ENCODE measurements around the gene LRRC25.
A peak's percentile ranks its signal among the peaks of the same experiment; 100 is the strongest.

The LRRC25 gene

DNA sequence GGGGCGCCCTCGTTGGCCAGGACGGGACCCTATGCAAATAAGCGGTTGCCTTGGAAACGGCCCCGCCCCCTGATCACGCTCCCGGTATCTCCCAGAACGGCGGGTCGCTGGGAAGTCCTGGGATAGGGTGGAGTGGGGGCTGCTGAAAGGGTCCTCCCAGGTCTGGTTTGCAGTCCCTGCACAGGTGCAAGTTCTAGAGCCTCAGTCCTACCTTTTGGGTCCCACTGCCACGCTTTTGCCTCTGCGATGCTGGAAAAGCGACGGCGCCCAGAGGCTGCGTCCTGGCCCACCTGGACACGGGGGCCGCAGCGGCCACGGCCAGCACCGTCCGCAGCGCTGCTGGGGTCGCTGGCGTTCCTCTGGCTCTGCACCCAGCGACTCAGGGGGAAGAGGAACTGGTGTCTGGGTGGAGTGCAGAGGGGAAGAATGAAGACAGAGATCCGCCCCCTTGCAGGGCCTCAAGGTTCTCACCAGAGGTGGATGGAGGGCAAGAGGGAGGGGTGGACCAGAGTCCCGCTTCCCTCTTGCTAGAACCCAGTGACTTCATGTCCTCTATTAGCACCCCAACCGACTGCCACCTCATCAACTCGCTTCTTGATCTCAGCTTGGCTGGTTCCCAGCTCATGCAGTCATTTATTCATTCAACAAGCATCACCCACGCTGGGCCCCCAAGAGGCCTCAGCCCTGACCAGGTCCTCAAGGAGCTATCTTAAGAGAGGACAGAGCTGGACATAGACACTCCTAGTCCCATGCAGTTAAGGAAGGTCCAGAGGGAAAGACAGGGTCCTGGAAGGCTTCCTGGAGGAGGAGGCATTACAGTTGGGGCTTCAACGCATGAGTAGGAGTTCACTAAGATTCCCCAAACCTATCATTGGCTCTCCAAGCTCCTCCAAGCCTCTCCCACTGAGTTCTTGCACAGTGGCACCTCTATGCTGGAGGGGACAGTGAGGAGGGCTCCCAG lies at the start of gene LRRC25:
LRRC25 (minus strand) TSS at position 381 of the 961 bp plus-strand sequence. CDS start 659 bp downstream, outside the sequence.
- DNase-seq, result no peak

DNA sequence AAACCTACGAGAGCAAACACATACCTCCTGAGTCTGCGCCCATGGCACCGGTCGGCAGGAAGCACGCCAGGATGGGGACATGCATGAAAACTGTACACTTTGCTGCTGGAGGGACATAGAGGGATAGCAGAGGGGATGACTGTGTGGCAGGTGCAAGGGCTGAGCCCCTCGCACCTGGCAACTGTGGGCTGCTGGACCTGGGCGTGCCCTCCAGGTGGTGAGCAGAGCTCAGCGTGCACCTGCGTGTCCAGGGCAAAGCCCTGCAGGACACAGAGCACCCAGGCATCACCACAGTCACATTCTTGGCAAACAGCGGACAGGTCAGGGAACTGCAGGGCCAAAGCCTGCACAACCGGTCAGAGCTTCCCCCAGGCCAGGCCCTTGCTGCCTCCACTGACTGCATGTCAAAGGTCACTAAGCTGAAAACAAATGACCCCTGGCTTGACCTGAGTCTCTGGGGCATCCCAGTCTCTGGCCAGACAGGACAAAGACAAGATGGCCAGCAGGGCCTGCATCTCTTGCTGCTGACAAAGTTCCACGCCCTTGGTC lies 49.5 kb upstream of the LRRC25 start:
- no peak for DNase-seq

DNA sequence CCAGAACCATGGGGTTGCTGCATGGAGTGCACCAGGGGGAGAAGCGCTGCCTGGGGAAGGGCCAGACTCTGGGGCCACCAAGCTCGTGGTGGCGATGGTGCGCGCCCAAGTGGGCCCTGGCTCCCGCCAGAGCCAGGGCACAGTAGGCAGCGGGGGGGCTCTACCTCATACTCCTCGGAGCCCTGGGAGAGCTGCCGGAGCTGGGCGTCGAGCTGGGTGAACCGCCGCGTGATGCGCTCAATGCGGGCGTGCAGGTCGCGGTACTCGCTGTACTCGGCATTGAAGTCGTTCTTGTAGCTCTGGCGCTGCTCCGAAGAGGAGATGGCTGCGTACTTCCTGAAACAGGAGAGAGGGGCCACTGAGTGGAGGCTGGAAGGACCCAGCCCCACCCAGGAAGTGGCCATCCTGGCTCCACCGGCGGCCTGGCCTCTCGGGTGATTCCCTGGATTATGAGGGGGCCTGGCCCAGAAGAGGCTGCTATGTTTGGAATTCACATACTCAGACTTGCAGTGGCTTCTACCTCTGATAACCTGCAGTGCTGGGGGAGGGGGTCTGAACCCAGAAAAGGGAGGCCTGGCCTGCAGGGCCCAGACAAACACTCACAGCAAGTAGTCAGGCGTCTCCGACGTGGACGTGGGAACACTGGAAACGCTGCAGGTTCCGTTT lies 48.9 kb upstream of the LRRC25 start:
- no peak for DNase-seq

DNA sequence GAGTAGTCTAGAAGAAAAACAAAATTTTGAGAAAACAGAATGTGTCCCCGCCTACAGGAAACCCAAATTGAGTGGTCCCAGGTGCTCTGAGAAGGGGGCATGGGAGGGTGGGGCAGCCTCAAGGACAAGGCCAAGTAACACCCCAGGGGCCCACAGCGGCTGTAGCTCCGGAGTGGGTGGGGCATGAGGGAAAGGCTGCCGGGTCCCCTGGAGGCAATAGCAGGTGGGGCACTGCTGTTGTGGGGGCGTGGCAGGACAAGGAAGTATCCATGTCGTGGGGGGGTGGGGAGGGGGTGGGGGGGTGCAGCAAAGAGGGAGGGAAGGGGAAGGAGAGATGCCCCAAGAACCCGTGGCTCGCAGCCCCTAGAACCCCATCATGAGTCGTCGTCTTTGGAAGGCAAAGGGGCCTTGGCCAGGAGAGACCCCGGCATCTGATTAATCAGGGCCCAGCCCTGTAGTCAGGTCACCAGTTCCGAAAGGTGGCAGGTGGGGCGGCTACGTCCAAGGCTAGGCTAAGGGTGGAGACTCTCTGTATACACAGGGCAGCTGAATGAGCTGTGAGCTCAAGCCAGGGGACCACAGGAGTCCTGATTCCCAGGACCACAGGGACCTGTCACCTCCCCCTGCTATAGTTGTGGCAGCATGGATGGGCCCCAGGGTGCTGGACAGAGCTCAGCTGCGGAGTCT lies 48.0 kb upstream of the LRRC25 start:
- DNase-seq, result no peak

DNA sequence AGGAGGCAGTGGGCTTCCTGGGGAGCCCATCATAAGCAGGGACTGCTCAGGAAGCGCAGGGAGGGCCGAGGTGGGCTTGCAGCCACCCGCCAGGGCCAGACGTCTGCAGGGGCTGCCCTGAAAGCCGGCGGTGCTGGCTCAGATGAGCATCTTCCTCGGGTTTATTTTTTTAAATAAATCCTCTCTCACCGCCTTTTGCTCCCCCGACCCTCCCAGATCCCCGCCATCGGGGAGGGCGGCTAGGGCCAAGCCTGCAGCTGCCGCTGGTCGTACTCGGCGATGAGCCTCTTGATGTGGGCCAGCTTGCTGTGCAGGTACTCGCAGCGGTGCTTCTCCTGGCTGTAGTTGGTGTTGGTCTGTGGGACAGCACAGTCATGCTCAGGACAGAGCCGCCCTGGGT lies 47.1 kb upstream of the LRRC25 start:
- DNase-seq, result no peak

DNA sequence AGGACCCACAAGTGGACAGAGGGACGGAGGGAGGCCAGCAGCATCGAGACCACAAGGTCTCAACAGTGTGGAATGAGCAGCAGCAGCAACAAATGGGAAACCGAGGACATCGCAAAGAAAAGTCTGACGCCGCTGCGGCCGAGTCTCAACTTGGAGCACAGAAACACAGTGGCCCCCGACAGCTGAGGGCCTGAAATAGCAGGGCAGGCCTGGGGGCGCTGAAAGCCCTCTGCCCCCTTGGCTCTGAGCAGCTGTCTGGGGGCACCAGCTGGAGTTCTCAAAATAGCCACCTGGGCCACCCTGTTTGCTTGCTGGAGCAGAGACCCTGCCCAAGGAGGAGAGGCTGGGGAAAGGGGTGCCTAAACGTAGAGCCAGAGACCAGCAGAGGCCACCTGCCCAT lies 46.4 kb upstream of the LRRC25 start:
- DNase-seq, result no peak

DNA sequence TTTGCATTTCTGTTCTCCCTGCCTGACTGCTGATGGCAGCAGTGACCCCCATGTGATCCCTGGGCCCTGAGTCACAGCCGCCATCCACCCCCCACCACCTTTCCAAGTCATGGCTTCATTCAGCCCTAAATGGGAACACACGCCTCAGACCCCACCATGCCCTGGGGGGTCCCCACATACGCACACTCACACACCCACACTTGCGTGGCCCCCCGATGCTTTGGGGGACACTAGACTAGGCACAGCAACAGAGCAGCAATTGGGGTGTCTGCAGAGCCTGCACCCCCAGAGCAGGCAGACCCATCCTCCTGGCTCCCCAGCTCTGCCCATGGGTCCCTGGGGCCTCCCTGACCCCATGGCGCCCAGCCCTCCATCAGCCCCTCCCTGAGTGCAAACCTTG lies 46.0 kb upstream of the LRRC25 start:
- DNase-seq, result no peak

DNA sequence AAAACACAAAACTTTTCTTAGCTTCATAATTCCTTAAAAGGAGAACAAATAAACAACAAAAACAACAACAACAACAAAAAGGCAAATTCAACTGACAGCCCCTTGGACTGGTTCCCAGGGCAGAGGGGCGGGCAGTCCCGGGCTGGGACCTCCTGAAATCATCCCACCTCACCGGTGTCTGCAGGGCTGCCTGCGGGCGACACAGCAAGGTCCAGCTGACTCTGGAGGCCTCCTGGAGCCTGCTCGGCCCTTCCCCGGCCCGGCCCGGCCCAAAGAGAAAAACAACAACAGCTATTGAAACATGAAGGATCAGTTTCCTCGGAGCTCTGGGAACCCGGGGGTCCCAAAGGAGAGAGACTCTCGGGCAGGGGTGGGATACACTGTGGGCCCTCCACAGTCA lies 45.5 kb upstream of the LRRC25 start:
- DNase-seq, result no peak

DNA sequence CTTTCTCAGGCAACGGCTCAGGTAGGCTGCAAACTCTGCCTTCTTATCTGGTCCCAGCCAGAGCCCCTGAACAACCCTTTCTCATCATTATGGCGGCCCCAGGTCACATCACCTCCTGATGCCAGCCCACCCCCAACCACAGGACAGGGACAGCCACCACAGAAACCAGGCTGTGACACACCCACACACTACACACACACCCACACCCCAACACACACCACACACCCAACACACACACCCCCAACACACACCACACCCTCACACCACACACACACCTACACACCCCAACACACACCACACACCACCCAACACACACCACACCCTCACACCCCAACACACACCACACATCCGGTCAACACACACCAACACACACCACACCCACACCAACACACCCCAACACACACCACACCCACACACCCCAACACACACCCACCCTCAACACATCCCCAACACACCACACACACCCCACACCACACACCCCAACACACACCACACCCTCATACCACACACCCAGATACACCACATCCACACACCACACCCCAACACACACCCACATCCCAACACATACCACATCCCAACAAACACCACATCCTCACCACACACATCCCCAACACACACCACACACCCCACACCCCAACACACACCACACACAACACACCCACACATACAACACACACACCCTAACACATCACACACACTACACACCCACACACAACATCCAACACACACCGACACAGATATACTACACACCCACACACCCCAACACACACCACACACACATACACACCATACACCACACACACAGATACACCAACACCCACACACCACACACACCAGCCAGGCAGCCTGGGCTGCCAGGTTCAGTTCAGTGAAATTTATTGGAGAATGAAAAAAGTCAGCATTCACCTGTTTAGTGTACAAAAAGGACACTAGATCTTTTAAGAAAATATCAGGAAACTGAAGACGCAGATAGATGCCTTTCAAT lies 44.7 kb upstream of the LRRC25 start:
- DNase-seq, result no peak

DNA sequence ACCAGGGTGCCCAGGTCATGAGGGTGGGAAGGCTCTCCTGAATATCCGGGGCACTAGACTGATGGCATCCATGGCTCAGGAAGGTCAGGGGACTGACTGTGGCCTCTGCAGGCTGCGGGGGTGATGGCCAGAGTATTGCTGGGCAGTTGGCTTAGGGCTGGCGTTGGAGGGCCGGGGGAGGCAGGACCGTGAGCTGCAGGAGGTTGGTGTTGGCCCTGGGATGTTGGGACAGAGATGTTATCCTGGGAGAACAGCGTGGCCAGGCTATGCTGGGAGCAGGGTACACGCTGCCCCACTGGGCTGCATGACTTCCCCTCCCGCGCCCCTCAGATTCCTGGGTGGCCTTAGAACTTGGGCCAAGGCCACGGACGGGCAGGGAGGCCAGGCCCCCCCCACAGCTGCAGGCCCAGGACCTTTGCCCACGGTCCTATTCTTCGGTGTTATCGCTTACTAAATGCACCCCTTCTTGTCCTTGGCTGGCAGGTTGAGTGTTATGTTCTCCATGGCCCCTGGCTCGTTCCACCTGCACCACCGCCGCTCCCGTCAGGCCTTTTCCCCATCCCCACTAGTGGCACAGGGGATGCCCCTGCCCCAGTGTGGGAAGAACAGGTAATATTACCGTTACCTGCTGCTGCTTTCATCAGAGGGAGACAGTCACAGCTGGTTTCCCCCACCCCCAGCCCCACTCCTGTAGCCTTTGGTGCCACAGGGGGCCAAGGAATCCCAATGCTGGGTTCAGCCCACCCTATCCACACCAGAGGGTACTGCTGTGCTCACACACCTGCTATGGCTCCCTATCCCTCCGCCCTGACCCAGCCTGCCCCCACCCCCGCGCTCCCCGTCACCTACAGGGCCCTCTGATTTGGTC lies 43.7 kb upstream of the LRRC25 start:
- DNase-seq, result no peak

DNA sequence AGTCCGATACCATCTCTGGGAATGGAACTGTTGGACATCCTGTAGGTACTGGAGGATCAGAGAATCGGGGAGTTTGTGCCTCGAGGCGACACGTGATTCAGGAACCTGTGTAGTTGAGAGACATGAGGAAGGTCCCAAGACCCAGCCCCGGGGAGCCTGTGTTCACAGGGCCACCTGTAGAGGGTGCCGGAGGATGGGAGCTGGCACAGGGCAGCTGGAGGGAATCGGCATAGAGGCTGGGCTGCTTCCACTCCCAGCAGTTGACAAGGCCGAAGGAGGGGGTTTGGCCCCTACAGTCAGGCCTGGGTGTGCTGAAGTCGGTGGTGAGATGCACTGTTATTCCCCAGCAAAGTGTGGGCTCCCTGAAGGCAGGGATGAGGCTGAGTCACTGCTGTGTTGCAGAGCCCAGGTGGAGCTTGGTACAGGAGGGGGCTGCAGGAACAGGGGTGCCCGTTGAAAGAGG lies 43.0 kb upstream of the LRRC25 start:
- no peak for DNase-seq

DNA sequence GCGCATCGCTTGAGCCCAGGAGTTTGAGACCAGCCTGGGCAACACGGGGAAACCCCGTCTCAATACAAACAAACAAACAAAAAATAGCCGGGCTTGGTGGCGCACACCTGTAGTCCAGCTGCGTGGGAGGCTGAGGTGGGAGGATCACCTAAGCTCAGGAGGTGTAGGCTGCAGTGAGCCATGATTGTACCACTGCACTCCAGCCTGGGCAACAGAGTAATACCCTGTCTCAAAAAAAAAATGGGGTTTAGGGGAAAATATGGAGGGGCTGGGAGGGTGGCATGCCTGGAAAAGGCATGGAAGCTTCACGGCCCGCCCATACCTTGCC lies 42.5 kb upstream of the LRRC25 start:
- DNase-seq, result no peak

DNA sequence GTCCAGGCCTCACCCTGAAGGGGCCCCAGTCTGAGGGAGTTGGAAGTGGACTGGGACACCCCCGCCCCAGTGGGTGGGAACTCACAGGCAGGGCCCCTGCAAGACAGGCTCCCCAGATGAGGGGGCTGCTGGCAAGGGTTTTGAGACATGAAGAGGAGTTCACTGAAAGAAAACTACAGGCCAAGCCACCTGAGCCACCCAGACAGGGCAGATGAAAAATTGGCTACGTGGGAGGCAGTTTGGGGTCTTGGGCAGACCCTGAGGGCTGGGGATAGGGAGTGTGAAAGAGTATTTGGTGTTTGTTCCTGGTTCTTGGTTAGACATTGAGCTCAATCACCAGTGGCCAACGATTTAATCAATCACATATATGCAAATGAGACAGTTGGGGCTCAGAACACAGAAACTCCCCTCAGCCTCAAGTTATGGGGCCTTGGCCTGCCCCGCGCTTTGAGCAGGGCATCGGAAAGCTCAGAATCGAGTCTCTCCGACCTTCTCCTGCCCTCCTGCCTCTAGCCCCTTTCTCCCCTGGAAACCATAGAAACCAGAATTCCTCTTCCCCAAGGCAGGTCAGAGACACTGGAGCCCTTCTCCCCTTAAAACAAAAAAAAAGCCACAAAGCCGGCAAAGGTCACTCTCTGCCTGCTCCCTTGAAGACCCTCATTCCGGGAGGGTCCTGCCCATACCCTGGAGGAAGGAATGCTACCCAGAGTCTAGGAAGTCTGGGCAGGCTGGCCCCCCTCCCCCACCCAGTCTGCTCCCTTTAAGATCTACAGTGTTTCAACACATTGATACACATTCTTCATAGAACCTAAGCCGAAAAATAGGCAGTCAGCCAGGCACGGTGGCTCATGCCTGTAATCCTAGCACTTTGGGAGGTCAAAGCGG lies 41.8 kb upstream of the LRRC25 start:
- DNase-seq, result no peak

DNA sequence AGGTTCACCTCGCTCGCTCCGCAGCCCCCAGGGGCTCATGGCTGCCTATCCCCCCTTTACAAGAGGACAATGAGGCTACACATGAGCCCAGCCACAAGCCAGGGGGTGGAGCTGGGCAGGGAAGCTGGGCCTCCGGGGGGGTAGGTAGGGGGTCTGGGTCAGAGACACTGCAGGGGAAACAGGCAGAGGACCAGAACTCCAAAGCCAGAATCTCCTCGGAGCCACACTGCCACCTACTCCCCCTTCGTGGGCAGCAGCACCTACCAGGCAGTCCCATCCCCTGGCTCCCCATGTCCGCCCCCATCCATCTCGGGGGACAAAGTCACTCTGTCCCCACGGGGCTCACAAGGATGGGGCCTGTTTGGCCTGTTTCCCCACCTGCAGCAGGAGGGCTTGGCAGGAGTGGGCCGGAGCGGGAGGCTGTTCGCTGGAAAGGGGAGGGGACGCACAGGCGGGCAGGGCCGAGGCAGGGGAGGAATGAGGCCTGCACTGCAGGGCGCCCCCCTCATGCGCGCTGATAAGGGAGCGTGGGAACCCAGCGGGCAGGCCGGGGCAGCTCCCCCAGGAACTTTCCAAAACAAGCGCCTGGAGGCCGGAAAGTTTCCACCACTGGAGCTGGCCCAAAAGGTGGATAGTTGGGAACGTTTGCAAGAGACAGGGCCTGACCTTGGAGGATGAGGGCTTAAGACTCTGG lies 41.1 kb upstream of the LRRC25 start:
- no peak for DNase-seq

DNA sequence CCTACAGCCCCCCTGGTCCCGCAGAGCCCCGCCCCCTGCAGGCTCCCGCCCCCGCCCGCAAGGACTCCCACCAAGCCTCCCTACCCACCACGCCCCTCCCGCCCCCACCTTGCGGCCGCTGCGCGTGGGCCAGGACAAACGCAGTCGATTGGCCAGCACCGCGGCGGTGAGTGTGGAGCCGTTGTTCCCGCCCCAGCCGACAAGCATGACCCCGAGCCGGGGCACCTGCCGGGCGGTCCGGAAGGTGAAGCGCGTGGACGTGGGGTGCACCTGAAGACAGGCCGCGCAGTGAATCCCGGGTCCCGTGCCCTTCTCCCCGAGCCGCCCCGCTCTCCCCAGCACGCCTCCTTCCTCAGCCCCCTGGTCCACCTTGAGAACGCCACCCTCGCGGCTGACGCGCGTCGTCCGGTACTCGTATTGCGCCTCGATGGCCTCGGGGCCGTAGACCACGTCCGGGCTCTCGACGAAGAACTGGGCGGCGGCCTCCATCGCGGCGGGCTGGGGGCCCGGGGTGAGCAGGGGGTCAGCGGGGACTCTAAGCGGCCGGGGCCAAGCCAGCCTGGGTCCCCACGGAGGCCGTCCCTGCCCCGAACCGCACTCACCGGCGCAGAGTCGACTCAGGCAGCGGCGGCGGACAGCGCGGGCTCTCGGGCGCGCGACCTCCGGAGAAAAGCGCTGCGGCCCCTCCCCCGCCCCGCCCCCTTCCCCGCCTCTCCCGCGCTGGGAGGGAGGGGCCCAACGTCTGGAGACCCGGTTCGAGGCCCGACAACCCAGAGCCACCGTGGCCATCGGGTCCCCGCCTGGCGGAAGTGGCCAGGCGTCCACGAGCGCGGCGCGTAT lies 40.3 kb upstream of the LRRC25 start, which contains the start of gene ISYNA1:
ISYNA1 (minus strand) TSS at position 643 of the 840 bp plus-strand sequence; CDS start at position 489, 154 bp downstream.
- DNase-seq, result peak; percentile 50

DNA sequence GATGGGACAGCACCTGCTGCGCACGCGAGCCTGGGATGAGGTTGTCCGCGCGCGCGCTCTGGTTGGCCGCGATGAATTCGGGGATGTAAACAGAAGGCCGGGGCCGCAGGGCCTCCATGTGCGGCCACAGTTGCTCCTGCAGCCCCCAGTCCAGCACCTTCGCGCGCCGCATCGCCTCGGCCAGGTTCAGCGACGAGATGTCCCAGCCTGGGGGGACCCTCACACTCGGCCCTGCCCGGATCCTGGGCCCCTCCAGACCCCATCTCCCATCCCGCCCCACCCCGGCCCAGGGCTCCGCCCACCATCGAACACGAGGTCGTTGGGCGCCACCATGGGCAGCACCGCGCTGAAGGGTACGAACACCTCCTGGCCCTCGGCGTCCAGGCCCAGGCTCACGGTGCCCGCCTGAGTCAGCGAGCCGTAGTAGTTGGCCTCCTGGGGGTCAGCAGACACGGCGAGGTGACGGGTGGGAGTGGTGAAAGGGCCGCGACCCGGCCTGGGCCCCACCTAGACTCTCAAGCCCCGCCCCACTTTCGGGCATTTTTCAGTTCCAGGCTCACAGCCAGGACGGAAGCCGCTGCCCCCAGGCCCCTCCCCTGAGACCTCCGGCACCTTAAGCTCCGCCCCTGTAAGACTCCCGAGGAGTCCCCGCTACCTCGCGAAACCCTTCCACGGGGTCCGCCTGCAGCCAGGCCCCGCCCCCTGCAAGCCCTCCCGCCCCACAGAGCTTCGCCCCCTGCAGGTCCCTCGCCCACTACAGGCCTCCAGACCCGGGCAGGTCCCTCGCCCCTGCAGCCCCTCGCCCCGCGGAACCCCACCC lies 39.5 kb upstream of the LRRC25 start:
- peak; percentile 61 for DNase-seq

Measured in stimulated activated CD4-positive, alpha-beta T cell treated with anti-CD3 and anti-CD28 coated beads, Interleukin-12 subunit alpha, Interleukin-12 subunit beta, amount 100 ng/mL, for 4 hours (primary cell).